Caco-2 (cell line): Measurements from ENCODE around the gene RASL12. TPM values are rescaled to one million over a fixed set of nuclear protein-coding genes. Genes with fewer than 3 reads are reported as not detected.
A peak's percentile ranks its signal among the peaks of the same experiment; 100 is the strongest.

Experiments used
- BruUV-seq: library from RNA; stranded (reverse); fragments of 400-500 nt; replicated peaks from 2 replicates; lab custom pipeline; 2021; lab: Mats Ljungman, UMichigan
- CTCF ChIA-PET: fragments of 300-600 bp; sonication (Branson Sonifier 250); formaldehyde crosslinking; loops from one replicate; lab custom pipeline; 2022; ENCODE audit warnings: antibody characterized with exemption; lab: Charles Lee
- POLR2A ChIA-PET: fragments of 300-600 bp; sonication (Branson Sonifier 250); formaldehyde crosslinking; loops from one replicate; lab custom pipeline; 2022; ENCODE audit warnings: antibody characterized with exemption; lab: Charles Lee
- DNase-seq, 2 experiments: peaks; one replicate each; pipeline versions ENCODE4 v3.0.0 to v3.0.0-alpha.2; 2020 to 2022
- H3K27me3 ChIP-seq: replicated peaks from 2 replicates; pipeline ENCODE4 v1.6.0; 2011; ENCODE audit warnings: low read length; ENCODE audit not compliant: control insufficient read depth, insufficient read depth
- H3K36me3 ChIP-seq: 2 replicates; pipeline ENCODE4 v1.5.1; 2011; ENCODE audit warnings: low read length; ENCODE audit not compliant: control insufficient read depth, insufficient read depth
- H3K4me1 ChIP-seq: fragments of 250-450 bp; sonication (Bioruptor Pico); 2 replicates; pipeline ENCODE4 v1.5.1; 2020; ENCODE audit warnings: mild to moderate bottlenecking
- H3K4me3 ChIP-seq: 2 replicates; pipeline ENCODE4 v1.5.1; 2011; ENCODE audit warnings: low read depth, mild to moderate bottlenecking, control low read depth, low read length
- H3K9me3 ChIP-seq: fragments of 250-450 bp; sonication (Bioruptor Pico); 2 replicates; pipeline ENCODE4 v1.5.1; 2020; ENCODE audit warnings: mild to moderate bottlenecking, moderate library complexity
- H3K27ac Mint-ChIP-seq: one replicate; pipeline ENCODE4 v1.8.0; 2022; ENCODE audit warnings: mixed read lengths; ENCODE audit not compliant: unreplicated experiment
- H3K27me3 Mint-ChIP-seq: one replicate; pipeline ENCODE4 v1.8.0; 2022; ENCODE audit warnings: mixed read lengths; ENCODE audit not compliant: insufficient read depth, unreplicated experiment
- H3K36me3 Mint-ChIP-seq: one replicate; pipeline ENCODE4 v1.8.0; 2022; ENCODE audit warnings: mild to moderate bottlenecking, mixed read lengths; ENCODE audit not compliant: insufficient read depth, unreplicated experiment
- H3K4me1 Mint-ChIP-seq: one replicate; pipeline ENCODE4 v1.8.0; 2022; ENCODE audit warnings: low read depth, mixed read lengths; ENCODE audit not compliant: unreplicated experiment
- H3K4me3 Mint-ChIP-seq: one replicate; pipeline ENCODE4 v1.8.0; 2022; ENCODE audit warnings: mild to moderate bottlenecking, moderate library complexity, mixed read lengths; ENCODE audit not compliant: unreplicated experiment
- H3K9me3 Mint-ChIP-seq: one replicate; pipeline ENCODE4 v1.8.0; 2022; ENCODE audit warnings: mixed read lengths; ENCODE audit not compliant: unreplicated experiment
- CTCF ChIP-seq, 2 experiments: fragments of 200-600 bp in 1 of 2; IDR thresholded peaks; 1 replicate in 1 of 2; 2 replicates in 1 of 2; pipeline versions ENCODE4 v1.5.1 to v1.8.0; 2011 to 2022; ENCODE audit warnings: antibody characterized with exemption in 1 of 2, control low read depth in 1 of 2, inconsistent platforms in 1 of 2, low read depth in 1 of 2, low read length in 1 of 2, mild to moderate bottlenecking in 1 of 2, moderate library complexity in 1 of 2; ENCODE audit not compliant: insufficient read depth in 1 of 2, severe bottlenecking in 1 of 2, unreplicated experiment in 1 of 2
- intact Hi-C: fragments of 100-400 bp; cut with micrococcal nuclease; formaldehyde crosslinking; loops from one replicate; pipeline ENCODE4 v1.10.0; 2022; ENCODE audit not compliant: unreplicated experiment
- total RNA-seq: library from RNA; stranded (reverse); gene quantifications from 2 replicates; pipeline ENCODE4 v1.2.3, GENCODE V29; 2022

Gene RASL12
- total RNA-seq, 1 experiment from 2014 or later = 6.4 TPM

DNA sequence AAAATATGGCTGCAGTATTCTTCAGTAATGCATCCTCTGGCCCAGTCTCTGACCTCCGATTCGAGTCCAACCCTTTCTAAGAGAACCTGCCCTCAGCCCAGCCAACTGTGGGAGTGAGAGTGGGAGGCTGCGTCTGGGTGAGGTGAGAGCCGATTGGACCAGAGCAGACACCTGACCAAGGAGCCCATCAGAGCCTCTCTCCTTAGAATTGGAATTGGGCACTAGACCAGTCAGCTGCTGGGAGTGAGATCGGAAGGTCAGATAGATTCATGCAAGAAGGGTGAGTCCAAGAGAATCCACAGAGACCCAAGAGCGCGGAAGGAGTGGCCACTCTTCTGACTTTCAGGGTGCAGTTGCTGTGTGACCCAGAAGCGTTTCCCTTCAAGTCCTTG is 10.2 kb downstream of the RASL12 start:
- Histone ChIP-seq H3K4me3 (no peak overlapping the region), H3K4me1 (peaks cover 51% of the 10 kb centered on the region), H3K36me3 (no peaks in the 10 kb centered on the region), H3K27me3 (no peaks in the 10 kb centered on the region), H3K9me3 (no peaks in the 10 kb centered on the region)
- no TSS peak for BruUV-seq
- H3K4me1 Mint-ChIP-seq = peaks cover 30% of the 10 kb centered on the region
- intact Hi-C loops = no loop called here
- DNase-seq = peak in 1 of 2 experiments; percentile 60
- peaks cover 11% of the 10 kb centered on the region for H3K36me3 Mint-ChIP-seq
- CTCF ChIA-PET = interaction anchor here (2.2 kb wide), 1 partner anchor 44 kb away, joined by 7 read pairs; no protein-coding TSS in a partner anchor
- POLR2A ChIA-PET = no interaction called here
- H3K4me3 Mint-ChIP-seq = peak overlapping the region; percentile 51
- H3K27ac Mint-ChIP-seq = peak overlapping the region; percentile 91
- TF ChIP-seq CTCF (IDR thresholded peaks at IDR 0.05; ENCODE audit: insufficient read depth in 1 of 2, low read depth in 1 of 2, low read length in 1 of 2, severe bottlenecking in 1 of 2, unreplicated experiment in 1 of 2) = no peak
- no peaks in the 10 kb centered on the region for H3K27me3 Mint-ChIP-seq
- no peaks in the 10 kb centered on the region for H3K9me3 Mint-ChIP-seq

DNA sequence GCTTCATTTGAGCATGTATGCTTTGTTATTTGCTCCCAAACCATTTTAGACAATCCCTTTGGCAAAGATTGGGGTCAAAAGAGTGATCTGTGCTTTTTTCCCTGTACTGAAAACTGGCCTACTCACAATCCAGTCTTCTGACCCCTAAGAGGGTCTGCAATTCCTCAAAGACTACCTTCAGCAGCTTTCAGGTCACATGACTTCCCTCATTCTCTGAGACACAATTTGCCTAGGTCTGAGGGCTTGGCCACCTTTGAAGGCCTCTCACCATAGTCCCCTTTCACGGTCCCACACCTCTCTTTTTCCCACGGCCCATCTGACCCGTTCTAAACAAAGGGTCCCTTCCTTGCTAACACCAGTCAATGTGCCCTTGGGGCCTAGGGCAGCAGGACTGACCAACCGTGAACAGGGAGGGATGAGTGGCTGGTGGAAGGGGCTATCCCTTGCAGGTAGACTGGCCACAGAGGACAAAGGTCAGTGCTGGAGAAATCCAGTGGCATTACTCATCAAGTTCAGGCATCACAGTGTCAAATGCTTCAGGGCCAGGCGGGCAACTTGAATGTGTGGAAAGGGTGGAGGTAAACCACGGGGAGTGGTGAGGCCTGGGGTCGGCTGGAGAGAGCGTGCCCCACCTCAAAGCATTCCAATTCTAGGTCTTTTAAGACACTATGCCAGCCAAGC is 10.8 kb downstream of the RASL12 start:
- Histone ChIP-seq H3K4me1 (peaks cover 48% of the 10 kb centered on the region), H3K9me3 (no peaks in the 10 kb centered on the region), H3K36me3 (no peaks in the 10 kb centered on the region), H3K4me3 (no peak overlapping the region), H3K27me3 (no peaks in the 10 kb centered on the region)
- BruUV-seq = TSS peak; percentile 69
- ChIA-PET POLR2A (interaction anchor here (0.6 kb wide), 1 partner anchor 67 kb away, joined by 3 read pairs; the partner anchor contains the start of gene SPG21), CTCF (interaction anchor here (0.7 to 4.9 kb wide), 5 partner anchors 23 to 45 kb away, joined by 6 to 42 read pairs (median 17); no protein-coding TSS in a partner anchor)
- no peak for TF ChIP-seq CTCF (IDR thresholded peaks at IDR 0.05; ENCODE audit: insufficient read depth in 1 of 2, low read depth in 1 of 2, low read length in 1 of 2, severe bottlenecking in 1 of 2, unreplicated experiment in 1 of 2)
- H3K4me3 Mint-ChIP-seq = peak overlapping the region; percentile 51
- peaks cover 25% of the 10 kb centered on the region for H3K4me1 Mint-ChIP-seq
- peaks cover 11% of the 10 kb centered on the region for H3K36me3 Mint-ChIP-seq
- no peaks in the 10 kb centered on the region for H3K27me3 Mint-ChIP-seq
- no peaks in the 10 kb centered on the region for H3K9me3 Mint-ChIP-seq
- DNase-seq = peak; percentile 86 to 93
- intact Hi-C loops = no loop called here
- H3K27ac Mint-ChIP-seq = peak overlapping the region; percentile 91

DNA sequence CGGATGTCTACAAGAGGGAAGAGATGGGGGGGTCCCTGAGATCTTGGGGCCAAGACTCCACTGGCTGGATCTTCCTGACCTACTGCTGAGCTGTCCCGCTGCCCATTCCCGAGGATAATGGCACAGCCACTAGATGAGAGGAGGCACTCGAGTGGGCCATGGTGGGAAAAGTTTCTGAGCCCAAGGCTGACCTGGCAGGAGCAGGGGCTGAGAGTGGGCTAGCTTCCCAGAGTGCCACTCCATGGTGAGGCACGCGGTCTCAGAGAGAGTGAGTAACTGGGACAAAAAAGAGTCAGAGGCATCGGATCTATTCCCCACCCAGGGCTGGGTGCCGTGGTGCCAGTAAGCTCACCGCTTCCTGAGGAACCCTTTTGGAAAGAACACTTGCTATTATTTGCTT is 11.7 kb downstream of the RASL12 start:
- no peaks in the 10 kb centered on the region for H3K36me3 ChIP-seq
- intact Hi-C loops = no loop called here
- CTCF ChIA-PET = interaction anchor here (0.7 to 4.9 kb wide), 6 partner anchors 22 to 45 kb away, joined by 6 to 42 read pairs (median 20); no protein-coding TSS in a partner anchor

More for the DNA sequence above, 11.7 kb downstream of the RASL12 start:
- Mint-ChIP-seq H3K9me3 (no peaks in the 10 kb centered on the region), H3K27ac (peak overlapping the region; percentile 91), H3K27me3 (no peaks in the 10 kb centered on the region), H3K36me3 (peaks cover 11% of the 10 kb centered on the region), H3K4me1 (peaks cover 25% of the 10 kb centered on the region), H3K4me3 (no peak overlapping the region)
- Histone ChIP-seq H3K4me1 (peaks cover 48% of the 10 kb centered on the region), H3K4me3 (no peak overlapping the region), H3K27me3 (no peaks in the 10 kb centered on the region), H3K9me3 (no peaks in the 10 kb centered on the region)
- DNase-seq = no peak
- no peak for TF ChIP-seq CTCF (IDR thresholded peaks at IDR 0.05; ENCODE audit: insufficient read depth in 1 of 2, low read depth in 1 of 2, low read length in 1 of 2, severe bottlenecking in 1 of 2, unreplicated experiment in 1 of 2)
- no TSS peak for BruUV-seq
- POLR2A ChIA-PET = interaction anchor here (0.6 to 1.0 kb wide), 2 partner anchors 11 to 66 kb away, joined by 3 read pairs; partner anchors contain the start of gene SPG21
